NOMO-1 treated with DMSO at 0.1 percent for 48 hours (cell line): ENCODE data around the gene FBXO36.

Experiments used
- DNase-seq: peaks from one replicate; lab custom pipeline; 2025; ENCODE audit not compliant: unreplicated experiment; lab: John Stamatoyannopoulos, UW

Gene FBXO36

DNA sequence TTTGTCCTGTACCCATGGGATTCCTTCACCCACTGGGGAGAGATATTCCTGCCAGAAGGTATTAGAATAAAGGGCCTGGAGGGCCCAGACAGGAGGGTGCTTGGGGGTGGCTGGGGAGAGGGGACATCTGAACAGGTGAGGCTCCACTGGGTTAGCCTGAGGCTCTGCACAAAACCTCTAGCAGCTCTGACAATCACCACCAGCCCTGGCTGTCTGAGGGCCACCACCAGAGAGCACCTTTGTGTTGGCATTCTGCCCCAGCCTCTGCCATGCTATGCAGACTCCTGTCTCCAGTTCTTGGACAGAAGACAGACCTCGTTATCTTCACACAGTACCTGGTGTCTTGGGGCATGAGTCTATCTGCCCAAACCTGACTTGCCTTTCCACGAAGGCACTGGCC, 121.2 kb downstream of the FBXO36 start:
- DNase-seq, result no peak

DNA sequence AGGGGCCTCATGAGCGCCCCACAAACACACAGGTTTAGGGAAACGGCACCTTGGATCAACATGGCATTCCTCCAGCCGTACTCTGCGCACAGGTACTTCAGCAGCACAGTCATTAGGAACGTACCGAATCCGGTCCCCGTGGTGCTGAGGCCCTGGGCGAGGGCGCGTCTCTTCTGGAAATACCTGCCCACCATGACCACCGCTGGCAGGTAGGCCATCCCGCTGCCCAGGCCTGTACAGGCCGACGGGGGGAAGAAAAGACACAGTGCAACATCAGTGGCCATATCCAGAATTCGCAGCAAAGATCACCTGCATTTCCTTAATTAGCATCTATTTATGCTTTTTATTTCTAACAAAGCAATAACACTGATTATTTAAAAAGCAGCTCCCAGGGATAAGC, 124.2 kb downstream of the FBXO36 start:
- DNase-seq, result no peak

DNA sequence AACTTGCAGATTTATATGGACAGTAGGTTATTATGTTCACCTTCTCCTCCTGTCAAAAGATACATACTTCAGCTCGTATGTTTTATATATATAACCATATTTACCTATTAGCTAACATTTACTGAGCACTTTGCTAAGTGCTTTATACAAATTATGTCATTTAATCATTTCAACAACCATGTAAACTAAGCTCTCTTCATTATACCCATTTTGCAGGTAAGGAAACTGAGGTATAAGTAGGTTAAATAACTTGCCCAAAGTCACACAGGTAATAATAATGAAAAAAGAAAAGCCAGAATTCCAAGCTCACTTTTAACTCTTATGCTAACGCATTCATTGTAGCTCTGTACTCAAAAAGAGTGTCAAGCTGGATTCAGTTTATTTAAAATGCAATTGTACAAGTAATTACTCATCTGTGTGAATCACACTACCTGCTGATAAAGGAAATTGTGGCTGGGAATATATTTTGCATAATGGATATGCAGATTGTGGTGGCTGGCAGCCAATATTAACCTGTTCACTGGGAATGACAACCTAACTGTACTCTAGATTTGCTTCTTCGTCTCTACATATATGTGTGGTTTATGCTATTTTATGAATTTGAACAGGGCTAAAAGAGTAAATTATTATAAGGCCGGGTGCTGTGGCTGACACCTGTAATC, 125.8 kb downstream of the FBXO36 start:
- DNase-seq, result no peak

DNA sequence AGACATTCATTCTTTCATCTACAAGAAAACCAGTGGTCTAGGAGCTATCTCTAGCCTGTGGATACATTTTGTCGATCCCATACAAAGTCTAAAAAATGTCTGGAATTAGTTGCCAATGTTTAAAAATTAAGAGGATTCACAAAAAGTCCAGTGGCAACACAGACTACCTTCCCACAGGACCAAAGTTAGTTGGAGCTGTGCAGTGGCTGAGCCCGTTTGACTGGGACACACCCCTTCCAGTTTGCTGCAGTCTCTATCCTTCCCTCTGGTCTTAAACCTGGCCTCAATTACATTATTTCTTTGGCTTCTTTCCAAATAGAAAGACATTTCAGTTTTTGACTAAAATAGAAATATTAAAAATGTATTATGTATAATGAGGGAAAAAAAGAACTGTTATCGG, 127.8 kb downstream of the FBXO36 start:
- no peak for DNase-seq

DNA sequence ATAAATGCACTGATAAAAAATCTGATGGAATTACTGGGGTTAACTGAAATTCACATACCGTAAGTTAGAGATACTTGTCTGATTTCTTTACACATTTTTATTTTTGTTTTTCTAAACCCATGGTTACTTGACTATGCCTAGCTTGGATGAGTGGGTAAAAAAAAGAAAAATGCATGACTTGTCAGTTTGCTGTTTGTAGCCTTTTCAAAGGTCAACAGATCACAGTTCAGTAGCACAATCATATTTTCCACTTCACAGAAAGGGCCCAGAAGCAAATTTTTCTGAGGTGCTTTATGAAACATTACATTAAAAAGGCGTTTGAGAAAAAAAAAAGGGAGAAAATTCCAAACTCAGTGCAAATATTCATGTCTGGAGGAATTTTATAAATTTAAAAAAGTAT, 130.0 kb downstream of the FBXO36 start:
- no peak for DNase-seq

DNA sequence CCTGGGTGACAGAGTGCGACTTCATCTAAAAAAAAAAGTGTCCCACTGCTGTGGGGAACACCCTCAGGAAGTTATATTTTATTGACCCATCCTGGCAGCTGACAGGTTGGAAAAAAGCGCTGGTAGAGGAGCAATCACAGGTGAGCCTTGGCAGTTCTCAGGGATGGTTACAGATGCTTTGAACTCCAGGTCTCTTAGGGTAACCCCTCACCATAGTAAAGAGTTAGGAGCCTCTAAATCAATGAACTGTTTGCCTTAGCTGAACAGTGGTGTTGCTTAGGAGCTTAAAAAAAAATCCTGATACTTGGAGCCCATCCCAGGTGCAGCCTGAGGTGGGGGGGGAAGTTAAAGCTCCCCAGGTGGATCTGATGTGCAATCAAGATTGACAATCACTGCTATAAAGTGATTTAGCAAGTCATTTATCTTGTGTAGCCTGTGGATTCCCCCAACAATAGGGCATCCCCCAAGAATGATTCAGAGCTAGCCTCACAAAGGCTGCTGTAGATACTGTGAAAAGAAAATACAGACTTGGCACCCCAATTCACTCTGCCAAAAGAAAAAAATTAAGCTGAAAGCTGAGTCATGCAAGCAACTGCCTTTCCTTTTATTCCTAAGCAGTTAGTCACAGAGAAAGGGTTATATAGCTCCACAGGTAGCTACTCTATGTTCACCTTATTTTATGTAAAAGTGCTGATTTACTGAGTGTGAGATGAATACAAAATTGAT, 131.6 kb downstream of the FBXO36 start:
- no peak for DNase-seq

DNA sequence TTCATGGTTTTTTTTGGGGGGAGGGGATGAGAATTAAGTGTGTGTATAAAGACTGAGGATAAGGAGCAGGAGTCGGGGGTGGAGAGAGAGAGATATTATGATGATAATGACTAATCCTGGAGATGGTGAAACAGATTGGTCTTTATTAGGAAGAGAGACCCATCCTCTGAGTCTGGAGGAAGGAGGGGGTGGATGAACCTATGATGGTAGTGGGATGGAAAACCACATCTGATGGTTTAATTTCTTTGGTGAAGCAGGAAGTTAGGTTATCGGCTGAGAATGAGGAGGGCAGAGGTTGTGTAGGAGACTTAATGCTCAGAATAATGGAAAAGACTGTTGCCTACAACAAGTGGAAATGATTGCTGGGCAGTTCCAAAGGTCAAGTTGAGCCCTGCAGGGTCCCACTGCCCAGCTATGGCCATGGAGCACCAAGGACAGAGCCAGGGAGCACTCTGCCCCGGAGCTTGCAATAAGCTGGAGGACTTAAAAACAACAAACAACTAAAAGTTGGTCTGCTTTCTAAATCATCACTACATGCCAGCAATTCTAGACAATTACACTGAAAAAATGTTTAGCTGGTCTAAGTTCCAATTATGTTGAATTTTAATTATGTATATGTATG, 138.5 kb downstream of the FBXO36 start:
- no peak for DNase-seq
